A549 (cell line): ENCODE results near the gene MTAP.

Experiments used
- CTCF ChIP-seq: fragments of >200 bp; sonication (Bioruptor Twin); formaldehyde crosslinking; IDR thresholded peaks from 3 replicates; pipeline ENCODE4 v1.5.1; 2016
- EHF ChIP-seq: fragments of 250-450 bp; sonication (Bioruptor Pico); IDR thresholded peaks from 2 replicates; pipeline ENCODE4 v1.5.0; 2020; ENCODE audit warnings: mild to moderate bottlenecking
- FOSL2 ChIP-seq, 2 experiments: fragments of 450-650 bp in 1 of 2; fragments of >200 bp in 1 of 2; sonication (Bioruptor Twin) in 1 of 2; formaldehyde crosslinking; IDR thresholded peaks; 2 replicates each; pipeline versions ENCODE4 v1.5.0 to v1.6.1; 2016 to 2020; ENCODE audit warnings: mild to moderate bottlenecking in 1 of 2, moderate library complexity in 1 of 2
- MAFK ChIP-seq: fragments of 450-650 bp; IDR thresholded peaks from 2 replicates; pipeline ENCODE4 v1.6.1; 2014; ENCODE audit not compliant: partially characterized antibody
- MYC ChIP-seq: IDR thresholded peaks from 2 replicates; pipeline ENCODE4 v1.6.1; 2012; ENCODE audit warnings: mild to moderate bottlenecking, inconsistent platforms, low read length, improper control_type of control experiment, borderline replicate concordance
- PBX3 ChIP-seq: IDR thresholded peaks from 2 replicates; pipeline ENCODE4 v1.6.1; 2012
- POLR2A ChIP-seq: IDR thresholded peaks from 2 replicates; pipeline ENCODE4 v1.6.1; 2012; ENCODE audit warnings: mild to moderate bottlenecking, low read length
- RAD21 ChIP-seq, 2 experiments: fragments of >200 bp in 1 of 2; sonication (Bioruptor Twin) in 1 of 2; formaldehyde crosslinking in 1 of 2; IDR thresholded peaks in 1 of 2; conservative IDR thresholded peaks in 1 of 2; 2 replicates in 1 of 2; 3 replicates in 1 of 2; pipeline ENCODE4 v1.6.1; 2012 to 2018; ENCODE audit warnings: inconsistent platforms in 1 of 2
- TF ChIP-seq, protein P1 (sequence below): fragments of 200-600 bp; sonication (generic); IDR thresholded peaks from 2 replicates; pipeline ENCODE4 v1.6.1; 2016; ENCODE audit warnings: antibody characterized with exemption, mild to moderate bottlenecking, moderate library complexity
- TF ChIP-seq, protein P2 (sequence below): IDR thresholded peaks from 2 replicates; pipeline ENCODE4 v1.6.1; 2012

DNA sequence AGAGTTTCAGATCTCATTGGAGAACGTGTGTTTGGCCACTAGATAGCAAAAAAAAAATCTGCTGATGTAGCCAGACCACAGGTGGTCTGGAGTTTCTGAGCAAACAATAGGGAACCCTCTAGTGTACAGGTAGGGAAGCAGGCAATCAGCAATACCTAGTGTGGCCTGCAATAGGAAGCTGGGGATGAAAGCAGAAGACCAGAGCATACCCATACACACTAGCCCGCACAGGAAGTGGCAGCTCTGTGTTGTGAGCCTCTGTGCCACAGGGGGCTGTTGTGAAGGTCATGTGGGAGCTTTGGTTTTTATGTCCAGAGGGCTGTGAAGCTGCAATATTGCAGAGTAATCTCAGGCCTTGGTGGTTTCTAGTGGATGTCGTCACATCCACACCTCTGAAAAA is 81.2 kb downstream of the MTAP start:
- TF ChIP-seq CTCF (no peak), PBX3 (no peak), RAD21 (conservative IDR thresholded peaks at IDR 0.05 in 1 of 2, IDR thresholded peaks at IDR 0.05 in 1 of 2) (no peak), MYC (no peak), POLR2A (no peak), MAFK (no peak), FOSL2 (IDR thresholded peaks at IDR 0.05) (no peak), FOSL2 (CRISPR knock-in tag; IDR thresholded peaks at IDR 0.05) (no peak), EHF (CRISPR knock-in tag) (no peak)
- TF ChIP-seq, protein P1, sequence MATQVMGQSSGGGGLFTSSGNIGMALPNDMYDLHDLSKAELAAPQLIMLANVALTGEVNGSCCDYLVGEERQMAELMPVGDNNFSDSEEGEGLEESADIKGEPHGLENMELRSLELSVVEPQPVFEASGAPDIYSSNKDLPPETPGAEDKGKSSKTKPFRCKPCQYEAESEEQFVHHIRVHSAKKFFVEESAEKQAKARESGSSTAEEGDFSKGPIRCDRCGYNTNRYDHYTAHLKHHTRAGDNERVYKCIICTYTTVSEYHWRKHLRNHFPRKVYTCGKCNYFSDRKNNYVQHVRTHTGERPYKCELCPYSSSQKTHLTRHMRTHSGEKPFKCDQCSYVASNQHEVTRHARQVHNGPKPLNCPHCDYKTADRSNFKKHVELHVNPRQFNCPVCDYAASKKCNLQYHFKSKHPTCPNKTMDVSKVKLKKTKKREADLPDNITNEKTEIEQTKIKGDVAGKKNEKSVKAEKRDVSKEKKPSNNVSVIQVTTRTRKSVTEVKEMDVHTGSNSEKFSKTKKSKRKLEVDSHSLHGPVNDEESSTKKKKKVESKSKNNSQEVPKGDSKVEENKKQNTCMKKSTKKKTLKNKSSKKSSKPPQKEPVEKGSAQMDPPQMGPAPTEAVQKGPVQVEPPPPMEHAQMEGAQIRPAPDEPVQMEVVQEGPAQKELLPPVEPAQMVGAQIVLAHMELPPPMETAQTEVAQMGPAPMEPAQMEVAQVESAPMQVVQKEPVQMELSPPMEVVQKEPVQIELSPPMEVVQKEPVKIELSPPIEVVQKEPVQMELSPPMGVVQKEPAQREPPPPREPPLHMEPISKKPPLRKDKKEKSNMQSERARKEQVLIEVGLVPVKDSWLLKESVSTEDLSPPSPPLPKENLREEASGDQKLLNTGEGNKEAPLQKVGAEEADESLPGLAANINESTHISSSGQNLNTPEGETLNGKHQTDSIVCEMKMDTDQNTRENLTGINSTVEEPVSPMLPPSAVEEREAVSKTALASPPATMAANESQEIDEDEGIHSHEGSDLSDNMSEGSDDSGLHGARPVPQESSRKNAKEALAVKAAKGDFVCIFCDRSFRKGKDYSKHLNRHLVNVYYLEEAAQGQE = no peak
- TF ChIP-seq, protein P2, sequence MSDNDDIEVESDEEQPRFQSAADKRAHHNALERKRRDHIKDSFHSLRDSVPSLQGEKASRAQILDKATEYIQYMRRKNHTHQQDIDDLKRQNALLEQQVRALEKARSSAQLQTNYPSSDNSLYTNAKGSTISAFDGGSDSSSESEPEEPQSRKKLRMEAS = no peak
